ENCODE measurements around the gene CIZ1. TPM values are rescaled to one million over a fixed set of nuclear protein-coding genes. Genes with fewer than 3 reads are reported as not detected.

The CIZ1 gene
- polyA plus RNA-seq, 3 donors: 56.6 to 69.7 (median 57.0) TPM

DNA sequence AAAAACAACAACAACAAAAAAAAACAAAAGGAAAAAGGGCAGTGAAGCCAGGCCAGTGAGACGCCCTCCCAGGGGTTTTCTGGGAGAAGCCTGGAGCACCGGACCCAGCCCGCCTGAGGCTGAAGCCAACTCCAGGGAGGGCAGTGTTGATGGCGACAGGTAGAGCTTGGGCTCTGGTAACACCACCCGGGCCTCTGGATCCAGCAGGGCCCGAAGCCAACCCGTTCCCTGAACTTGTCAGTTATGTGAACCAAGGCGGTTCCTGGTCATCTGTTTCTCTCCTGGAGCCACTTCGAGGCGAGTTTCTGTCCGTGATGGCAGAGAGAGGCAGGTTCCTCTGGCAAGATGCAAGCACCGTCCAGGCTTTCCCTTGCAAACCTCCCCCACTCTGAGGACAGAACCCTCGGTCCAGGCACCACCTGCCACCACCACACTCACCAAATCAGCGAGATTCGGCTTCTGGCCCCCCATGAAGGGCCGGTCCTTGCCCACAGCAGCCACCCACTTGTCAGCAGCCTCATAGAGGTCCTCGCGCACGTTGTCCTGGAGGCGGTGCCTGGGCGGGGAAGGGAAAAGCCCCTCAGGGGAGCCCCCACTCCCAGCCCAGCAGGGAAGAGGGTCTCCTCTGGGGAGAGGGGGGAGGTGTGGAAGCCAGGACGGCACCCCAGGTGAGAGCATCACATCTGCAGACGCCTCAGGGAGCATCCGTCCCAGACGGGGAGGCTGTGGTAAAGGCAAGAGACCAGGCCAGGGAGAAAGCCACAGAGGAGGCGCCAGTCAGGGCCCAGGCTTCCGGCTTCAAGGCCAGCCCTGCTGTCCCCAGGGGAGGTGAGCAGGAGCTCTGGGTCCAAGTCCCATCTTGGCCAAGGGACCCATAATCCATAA, 69.2 kb downstream of the CIZ1 start:
- H3K27ac ChIP-seq (ENCODE audit: low read depth, low read length): no peak overlapping the region
- WGBS, 3 donors: 88 to 90% (median 89%) methylated on average over 27 of the region's 27 CpGs

DNA sequence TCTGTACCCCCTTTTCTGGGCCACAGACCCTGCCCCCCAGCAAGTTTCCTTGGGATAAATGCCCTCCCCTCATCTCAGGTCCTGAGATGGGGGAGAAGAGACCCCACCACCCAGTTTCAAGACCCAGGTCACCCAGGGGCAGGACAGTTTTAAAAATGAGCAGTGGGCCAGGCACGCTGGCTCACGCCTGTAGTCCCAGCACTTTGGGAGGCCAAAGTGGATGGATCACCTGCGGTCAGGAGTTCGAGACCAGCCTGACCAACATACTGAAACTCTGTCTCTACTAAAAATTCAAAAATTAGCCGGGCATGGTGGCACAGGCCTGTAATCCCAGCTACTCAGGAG, 69.9 kb downstream of the CIZ1 start:
- WGBS, 3 donors: 92 to 98% (median 94%) methylated on average over 5 of the region's 5 CpGs
- H3K27ac ChIP-seq (ENCODE audit: low read depth, low read length): no peak overlapping the region

DNA sequence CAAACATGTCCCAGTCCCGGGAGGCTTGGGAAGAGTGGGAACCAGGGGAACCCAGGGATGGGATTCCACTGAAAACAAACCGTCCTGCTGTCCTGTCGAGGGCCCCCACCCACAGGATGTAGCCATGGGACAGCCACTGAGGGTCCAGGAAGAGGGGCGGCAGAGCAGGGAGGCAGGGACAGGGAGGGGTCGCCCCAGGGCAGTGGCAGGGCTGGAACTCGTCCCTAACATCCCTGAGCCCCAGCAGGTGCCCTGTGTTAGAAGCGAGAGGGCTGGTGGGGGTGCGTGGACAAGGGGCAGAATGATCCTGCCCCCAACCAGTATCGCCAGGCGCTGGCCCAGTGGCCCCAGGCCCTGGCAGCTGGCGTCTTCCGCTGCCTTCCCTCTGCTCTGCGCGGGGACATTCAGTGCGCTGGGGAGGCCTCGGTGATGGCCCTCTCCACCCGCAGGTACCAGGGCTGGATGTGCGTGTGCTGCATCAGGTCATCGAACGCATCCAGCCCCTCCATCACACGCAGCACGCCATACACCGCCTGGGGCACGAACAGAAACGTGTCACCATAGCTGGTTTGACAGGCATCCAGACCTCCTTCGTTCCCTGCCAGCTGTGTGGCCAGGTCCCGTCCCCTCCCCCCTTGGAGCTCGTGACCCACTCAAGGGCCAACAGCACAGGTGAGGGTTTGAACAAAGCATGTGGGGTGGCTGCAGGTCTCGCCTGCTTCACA, 70.5 kb downstream of the CIZ1 start:
- H3K27ac ChIP-seq (ENCODE audit: low read depth, low read length): no peak overlapping the region
- WGBS, 3 donors: 87 to 91% (median 88%) methylated on average over 29 of the region's 29 CpGs

DNA sequence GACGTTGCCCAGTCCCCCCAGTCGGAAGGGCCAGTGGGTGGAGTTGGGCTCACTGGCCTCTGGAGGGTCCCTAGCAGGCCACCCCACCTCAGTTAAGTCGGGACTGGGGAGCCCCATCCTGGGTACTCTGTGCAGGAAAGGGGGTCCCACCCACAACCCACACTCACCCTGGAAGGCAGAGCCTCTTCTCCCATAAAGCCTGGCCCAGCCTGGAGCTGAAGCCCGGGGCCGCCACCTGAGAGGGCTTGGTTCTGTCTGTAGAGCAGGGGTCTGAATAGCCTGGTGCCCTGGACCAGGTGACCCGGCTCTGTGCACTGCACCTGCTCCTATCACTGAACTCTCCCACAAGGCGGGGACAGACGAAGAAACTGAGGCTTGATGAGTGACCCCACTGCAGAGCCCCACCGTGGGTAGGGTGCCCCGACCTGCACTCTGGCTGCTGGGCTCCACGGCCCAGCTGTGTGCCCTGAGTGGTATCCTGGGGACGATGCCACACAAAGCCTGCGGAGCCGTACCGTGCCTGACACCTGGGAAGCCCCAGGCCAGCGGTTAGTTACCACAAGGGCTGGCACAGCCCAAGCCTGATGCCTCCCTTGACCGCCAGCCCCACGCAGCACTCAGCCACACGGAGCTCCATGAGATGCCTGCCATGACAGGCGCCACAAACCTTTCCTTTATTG, 71.2 kb downstream of the CIZ1 start:
- no peak overlapping the region for H3K27ac ChIP-seq (ENCODE audit: low read depth, low read length)
- WGBS, 3 donors: 84 to 90% (median 86%) methylated on average over 20 of the region's 20 CpGs

DNA sequence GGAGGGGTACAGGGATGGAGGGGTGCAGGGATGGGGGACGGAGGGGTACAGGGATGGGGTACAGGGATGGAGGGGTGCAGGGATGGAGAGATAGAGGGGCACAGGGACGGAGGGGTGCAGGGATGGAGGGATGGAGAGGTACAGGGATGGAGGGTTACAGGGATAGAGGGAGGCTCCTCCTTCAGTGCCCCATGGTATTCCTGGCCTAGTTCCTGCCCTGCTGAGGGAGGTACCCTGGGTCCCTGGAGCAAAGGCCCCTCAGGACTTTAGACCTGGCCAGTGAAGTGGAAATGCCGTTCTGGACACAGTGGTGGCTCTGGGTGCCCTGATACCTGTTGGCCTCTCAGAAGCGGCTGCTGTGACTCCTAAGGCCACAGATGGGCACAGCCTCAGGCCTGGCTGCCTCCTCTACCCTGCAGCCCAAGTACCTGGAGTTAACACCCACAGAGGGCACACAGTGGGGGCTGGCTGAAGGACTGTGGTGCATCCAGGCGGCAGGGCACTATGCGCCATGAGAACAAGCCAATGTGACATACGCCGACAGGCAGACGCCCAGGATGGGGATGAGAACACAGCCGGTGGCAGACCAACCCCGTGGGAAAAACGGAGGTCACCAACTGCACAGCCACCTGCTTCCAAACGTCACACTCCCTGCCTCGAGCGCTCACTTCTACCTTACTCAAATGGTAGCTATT, 72.3 kb downstream of the CIZ1 start:
- 37 to 78% (median 75%) methylated on average over 15 of the region's 15 CpGs for WGBS, 3 donors
- H3K27ac ChIP-seq (ENCODE audit: low read depth, low read length): no peak overlapping the region

DNA sequence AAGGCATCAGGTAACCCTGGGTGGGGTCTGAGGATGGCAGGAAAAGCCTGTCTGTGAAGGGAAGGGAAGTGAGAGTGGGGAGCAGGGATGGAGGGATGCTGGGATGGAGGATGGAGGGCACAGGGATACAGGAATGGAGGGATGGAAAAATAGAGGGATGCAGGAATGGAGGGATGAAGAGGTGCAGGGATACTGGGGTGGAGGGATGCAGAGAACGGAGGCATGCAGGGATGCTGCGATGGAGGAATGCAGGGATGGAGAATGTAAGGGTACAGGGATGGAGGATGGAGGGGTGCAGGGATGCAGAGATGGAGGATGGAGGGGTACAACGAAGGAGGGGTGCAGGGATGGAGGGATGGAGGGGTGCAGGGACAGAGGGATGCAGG, 72.9 kb downstream of the CIZ1 start:
- WGBS, 3 donors: 49 to 56% (median 52%) methylated on average over 3 of the region's 3 CpGs

DNA sequence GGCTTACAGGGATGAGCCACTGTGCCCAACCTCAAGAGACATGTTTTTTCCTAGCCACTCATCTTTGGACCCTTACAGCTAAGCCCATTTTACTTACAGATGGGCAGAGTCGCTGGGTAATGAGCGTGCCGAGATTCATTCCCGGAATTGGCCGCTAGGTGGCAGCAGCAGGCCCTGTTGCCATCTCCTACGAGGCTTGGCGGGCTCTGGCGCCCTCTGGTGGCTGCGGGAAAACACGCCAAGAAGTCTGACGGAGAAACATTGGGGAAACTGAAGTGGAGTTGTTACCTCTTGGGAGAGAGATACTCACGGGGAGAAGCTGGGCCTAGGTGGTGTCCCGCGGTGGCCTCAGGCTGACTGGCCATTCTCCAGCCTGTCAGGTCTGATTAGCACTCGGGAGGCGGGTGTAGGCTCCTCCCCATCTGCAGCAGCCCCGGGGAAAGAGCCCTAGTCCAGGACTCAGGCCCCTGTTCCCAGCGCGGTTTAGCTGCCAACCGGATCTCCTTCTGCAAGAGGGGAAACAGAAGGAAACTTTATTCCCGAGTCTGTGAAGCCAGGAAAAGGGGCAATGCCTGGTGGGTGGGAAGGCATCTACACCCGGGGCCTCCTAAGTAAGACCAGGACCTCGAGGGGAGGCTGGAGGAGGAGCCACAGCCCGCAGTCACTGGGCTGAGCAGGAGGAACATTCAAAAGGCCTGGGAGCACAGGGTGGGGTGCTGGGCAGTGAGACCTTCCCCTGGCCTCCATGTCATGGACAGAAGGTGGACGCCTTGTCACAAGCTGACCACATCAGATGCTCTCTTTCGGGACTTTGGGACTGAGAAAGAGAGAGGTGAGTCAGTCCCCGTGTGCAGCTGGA, 73.5 kb downstream of the CIZ1 start:
- H3K27ac ChIP-seq (ENCODE audit: low read depth, low read length): no peak overlapping the region
- 9 to 16% (median 14%) methylated on average over 27 of the region's 27 CpGs for WGBS, 3 donors

More for the DNA sequence above, 72.9 kb downstream of the CIZ1 start:
- no peak overlapping the region for H3K27ac ChIP-seq (ENCODE audit: low read depth, low read length)

DNA sequence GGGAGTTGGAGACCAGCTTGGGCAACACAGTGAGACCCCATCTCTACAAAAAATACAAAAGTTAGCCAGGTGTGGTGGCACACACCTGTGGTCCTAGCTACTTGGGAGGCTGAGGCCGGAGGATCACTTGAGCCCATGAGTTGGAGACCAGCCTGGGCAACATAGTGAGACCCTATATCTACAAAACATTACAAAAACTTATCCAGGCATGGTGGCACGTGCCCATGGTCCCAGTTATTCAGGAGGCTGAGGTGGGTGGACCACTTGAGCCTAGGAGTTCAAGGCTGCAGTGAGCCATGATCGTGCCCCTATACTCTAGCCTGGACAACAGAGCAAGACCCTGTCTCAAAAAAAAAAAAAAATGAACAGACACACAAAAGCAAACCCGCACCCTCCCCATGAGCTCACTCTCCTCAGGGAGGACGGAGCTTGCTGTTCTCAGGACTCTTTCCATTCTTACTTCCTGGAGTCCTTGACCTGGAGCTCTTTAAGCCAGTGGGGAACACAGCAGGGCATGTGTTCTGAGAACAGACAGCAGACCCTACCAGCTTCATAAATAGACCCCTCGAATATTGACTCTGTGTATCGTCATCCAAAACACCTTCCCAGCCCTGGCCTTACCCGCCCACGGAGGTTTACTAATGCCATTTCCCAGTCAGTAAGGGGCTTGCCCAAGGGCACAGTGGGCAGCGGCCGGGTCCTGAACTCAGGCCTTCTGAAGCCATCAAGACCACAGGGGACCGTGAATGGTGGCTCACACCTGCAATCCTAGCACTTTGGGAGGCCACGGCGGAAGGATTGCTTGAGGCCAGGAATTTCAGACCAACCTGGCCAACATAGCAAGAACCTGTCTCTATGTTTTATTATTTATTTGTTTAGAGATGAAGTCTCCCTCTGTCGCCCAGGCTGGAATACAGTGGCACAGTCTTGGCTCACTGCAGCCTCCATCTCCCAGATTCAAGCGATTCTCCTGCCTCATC, 75.0 kb downstream of the CIZ1 start:
- no peak overlapping the region for H3K27ac ChIP-seq (ENCODE audit: low read depth, low read length)
- 89 to 91% (median 90%) methylated on average over 16 of the region's 16 CpGs for WGBS, 3 donors

Other genes with a start within 250 kb of the CIZ1 start
- gene EEIG1, start 210.6 kb downstream of the CIZ1 start, polyA plus RNA-seq: 10 to 100 TPM; 11.2 to 18.6 (median 14.9) TPM
- gene NAIF1, start 124.3 kb downstream of the CIZ1 start, polyA plus RNA-seq: 1 to 10 TPM; 4.8 to 6.6 (median 5.1) TPM
- gene SLC25A25, start 123.3 kb downstream of the CIZ1 start, polyA plus RNA-seq: 100 to 1,000 TPM in 1 of 3 donors, 10 to 100 TPM in 2; 40.4 to 129 (median 61.0) TPM
- 10 to 100 TPM; 36.1 to 63.9 (median 39.9) TPM for gene PTGES2, start 63.8 kb downstream of the CIZ1 start, polyA plus RNA-seq
- 10 to 100 TPM in 1 of 3 donors, 1 to 10 TPM in 2; 5.9 to 15.6 (median 9.5) TPM for gene LCN2, start 42.1 kb downstream of the CIZ1 start, polyA plus RNA-seq
- gene BBLN, start 31.3 kb downstream of the CIZ1 start, polyA plus RNA-seq: 100 to 1,000 TPM in 1 of 3 donors, 10 to 100 TPM in 2; 74.5 to 110 (median 95.4) TPM
- gene DNM1, start 11.8 kb upstream of the CIZ1 start, polyA plus RNA-seq: 10 to 100 TPM in 1 of 3 donors, 1 to 10 TPM in 2; 4.5 to 22.8 (median 6.4) TPM
- gene GOLGA2, start 84.4 kb upstream of the CIZ1 start, polyA plus RNA-seq: 100 to 1,000 TPM in 1 of 3 donors, 10 to 100 TPM in 2; 39.4 to 118 (median 52.6) TPM
- gene SWI5, start 84.7 kb upstream of the CIZ1 start, polyA plus RNA-seq: 10 to 100 TPM; 19.4 to 45.3 (median 27.9) TPM
- 10 to 100 TPM in 2 of 3 donors, 1 to 10 TPM in 1; 9.2 to 17.4 (median 10.7) TPM for gene TRUB2, start 130.9 kb upstream of the CIZ1 start, polyA plus RNA-seq
- 10 to 100 TPM; 30.6 to 46.2 (median 42.0) TPM for gene COQ4, start 131.3 kb upstream of the CIZ1 start, polyA plus RNA-seq
- gene SLC27A4, start 149.0 kb upstream of the CIZ1 start, polyA plus RNA-seq: 10 to 100 TPM; 10.9 to 16.7 (median 13.6) TPM
- gene URM1, start 179.8 kb upstream of the CIZ1 start, polyA plus RNA-seq: 10 to 100 TPM; 58.8 to 75.4 (median 60.4) TPM
- 10 to 100 TPM; 13.8 to 59.4 (median 19.8) TPM for gene CERCAM, start 229.3 kb upstream of the CIZ1 start, polyA plus RNA-seq

All from adipose tissue (tissue), 3 donors.